NOMO-1 treated with DMSO at 0.1 percent for 48 hours (cell line): ENCODE measurements around the gene RPS27L.

ENCODE experiments used
- DNase-seq: peaks from one replicate; lab custom pipeline; 2025; ENCODE audit not compliant: unreplicated experiment; lab: John Stamatoyannopoulos, UW

RPS27L gene

DNA sequence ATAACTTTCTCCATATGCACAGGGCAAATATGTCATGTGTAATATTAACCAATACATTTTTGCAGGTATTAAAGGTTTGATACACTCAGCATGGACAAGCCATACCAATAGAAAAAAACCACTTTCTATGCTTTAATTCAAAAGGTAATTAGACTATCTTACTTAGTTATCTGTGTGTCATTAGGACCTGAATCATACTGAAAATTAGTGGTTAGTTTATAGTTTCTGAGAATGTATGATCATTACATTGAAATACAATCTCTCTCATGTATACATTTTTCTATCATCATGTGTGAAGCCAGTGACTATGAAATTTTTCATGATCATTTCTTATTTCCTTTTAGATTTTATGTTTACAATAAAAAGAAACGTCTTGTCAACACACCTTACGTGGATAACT lies 16.3 kb downstream of the RPS27L start:
- no peak for DNase-seq

- DNase-seq, result no peak
Measured at GRCh38 chr15:63136742-63137141, 20.5 kb downstream of the RPS27L start.

DNA sequence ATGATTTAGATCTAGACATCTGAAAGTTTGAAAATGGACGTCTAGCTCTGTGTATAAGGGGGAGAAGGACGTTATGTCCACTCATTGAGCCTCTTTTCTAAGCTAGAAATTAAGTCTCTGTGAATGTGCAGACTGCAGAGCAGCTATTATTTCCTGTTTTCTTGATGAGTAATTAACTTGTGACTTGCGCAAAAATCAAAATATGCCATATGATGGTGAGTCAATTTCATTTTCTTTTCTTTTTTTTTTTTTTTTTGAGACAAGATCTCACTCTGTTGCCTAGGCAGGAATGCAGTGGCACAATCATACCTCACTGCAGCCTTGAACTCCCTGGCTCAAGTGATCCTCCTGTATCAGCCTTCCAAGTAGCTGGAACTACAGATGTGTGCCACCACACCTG lies 21.5 kb downstream of the RPS27L start:
- DNase-seq, result peak; percentile 83

DNA sequence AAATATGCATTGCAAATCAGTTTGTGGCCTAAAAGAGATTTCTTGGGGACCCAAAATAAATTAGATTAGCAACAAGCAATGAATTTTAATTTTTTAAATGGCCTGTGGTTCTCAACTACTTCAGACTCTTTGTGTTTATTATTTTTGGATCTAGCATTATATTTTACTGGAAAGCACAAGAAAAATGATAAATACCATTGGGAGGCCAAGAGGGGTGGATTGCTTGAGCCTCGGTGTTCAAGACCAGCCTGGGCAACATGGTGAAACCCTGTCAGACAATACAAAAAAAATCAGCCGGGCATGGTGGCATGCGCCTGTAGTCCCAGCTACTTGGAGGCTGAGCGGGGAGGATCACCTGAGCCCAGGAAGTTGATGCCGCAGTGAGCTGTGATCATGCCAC lies 22.0 kb downstream of the RPS27L start:
- no peak for DNase-seq

GRCh38 chr15:63134245-63134985 lies 22.9 kb downstream of the RPS27L start:
- DNase-seq, result no peak

- no peak for DNase-seq
Measured at GRCh38 chr15:63133786-63134185, 23.5 kb downstream of the RPS27L start.

- DNase-seq, result no peak
Measured at GRCh38 chr15:63126726-63127125, 30.6 kb downstream of the RPS27L start.

DNA sequence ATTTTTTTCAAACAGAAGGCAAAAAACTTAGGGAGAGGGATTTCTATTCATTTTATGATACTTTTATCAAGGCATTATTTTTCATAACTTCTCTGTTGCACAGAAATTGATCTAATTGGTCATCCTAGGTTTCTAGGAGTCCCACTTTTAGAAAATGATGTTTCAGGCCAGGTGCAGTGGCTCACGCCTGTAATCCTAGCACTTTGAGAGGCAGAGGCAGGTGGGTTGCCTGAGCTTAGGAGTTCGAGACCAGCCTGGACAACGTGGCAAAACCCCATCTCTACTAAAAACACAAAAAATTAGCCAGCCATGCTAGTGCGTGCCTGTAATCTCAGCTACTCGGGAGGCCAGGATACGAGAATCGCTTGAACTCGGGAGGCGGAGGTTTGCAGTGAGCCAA lies 32.8 kb downstream of the RPS27L start:
- no peak for DNase-seq

- DNase-seq, result peak; percentile 74
Measured at GRCh38 chr15:63122002-63122875, 35.0 kb downstream of the RPS27L start.

GRCh38 chr15:63121382-63122001 lies 35.8 kb downstream of the RPS27L start, which contains the start of gene LACTB:
LACTB (plus strand) TSS chr15:63121861; CDS start chr15:63121872, 11 bp downstream.
- DNase-seq, result peak; percentile 86

DNA sequence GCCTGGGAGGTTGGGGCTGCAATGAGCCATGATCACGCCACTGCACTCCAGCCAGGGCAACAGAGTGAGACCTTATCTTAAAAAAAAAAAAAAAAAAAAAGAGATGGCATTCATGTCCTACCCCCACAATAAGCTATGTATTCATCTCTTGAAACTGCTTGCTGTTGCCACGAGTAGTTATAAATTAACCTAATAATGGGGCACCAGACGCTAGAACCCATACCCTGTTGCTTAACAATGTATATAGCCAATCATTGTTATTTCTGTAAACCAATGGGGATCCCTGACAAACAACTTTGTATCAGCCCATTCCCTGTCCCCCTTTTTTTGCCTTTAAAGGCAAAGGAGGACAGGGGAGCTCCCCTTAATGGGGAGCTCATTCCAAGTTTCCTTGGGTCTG lies 38.4 kb downstream of the RPS27L start:
- no peak for DNase-seq

DNA sequence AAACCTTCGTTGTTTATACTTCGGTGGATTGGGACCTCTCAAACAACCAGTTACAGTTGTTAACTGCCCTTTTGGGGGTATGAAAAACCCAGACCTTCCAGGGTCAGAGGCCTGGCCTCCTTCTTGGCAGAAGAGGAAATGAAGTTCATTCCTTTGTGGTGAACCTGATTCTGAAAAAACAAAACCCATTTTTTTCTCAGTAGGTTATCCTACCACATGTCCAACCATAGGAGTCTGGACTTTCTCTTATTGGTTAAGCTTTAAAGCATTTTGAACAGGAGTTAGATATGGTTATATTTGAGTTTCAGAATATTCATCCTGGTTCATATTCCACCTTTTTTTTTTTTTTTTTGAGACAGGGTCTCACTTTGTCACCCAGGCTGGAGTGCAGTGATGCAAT lies 42.8 kb downstream of the RPS27L start:
- DNase-seq, result no peak

- DNase-seq, result no peak
Measured at GRCh38 chr15:63112871-63113270, 44.4 kb downstream of the RPS27L start.

GRCh38 chr15:63111481-63111880 lies 45.8 kb downstream of the RPS27L start:
- DNase-seq, result no peak

- DNase-seq, result no peak
Measured at GRCh38 chr15:63110428-63111026, 46.8 kb downstream of the RPS27L start.

- DNase-seq, result no peak
Measured at GRCh38 chr15:63109920-63110319, 47.4 kb downstream of the RPS27L start.

DNA sequence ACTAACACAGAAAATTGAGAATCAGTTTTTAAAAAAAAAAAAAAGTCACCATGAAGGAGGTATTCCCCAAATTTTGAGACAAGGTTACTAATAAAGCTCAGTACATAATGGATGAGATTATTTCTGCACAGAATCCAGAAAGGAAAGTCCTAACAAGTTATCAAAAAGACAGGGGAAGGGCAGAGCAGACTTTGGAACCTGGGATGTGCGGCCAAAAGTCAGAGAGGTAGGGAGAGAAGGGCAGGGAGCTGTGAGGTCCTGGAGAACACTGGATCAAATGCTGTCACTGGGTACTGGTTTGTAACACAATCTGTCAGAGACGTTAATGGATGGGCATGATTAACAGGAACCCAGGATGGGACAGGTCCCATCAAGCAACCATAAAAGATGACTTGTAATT lies 47.8 kb downstream of the RPS27L start:
- no peak for DNase-seq

DNA sequence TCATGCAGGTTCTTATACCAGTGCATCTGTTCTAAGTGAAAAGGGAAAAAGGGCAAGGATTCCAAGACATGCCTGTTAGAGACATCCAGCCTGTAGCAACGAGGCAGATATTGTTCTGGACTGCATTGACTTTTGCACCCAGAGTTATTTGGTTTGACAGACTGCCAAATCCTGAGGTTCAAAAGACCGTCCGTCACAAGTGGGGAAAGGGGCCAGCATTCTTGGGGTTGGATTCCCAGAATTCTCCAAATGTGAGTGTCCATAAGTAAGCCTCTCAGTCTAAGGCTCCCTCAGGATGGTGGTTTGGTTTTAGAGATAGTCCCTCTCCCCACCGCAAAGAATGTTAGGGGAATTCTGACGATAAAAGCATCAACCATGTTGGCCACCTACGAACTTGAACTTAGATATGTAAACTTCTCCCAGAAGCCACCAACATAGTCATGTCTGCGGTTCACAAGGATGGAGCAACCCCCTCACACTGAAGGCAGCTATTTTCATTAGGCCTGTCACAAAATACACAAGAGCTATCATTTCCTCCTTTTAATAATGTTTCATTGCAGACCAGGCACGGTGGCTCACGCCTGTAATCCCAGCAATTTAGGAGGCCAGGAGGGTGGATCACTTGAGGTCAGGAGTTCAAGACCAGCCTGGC lies 49.3 kb downstream of the RPS27L start:
- peak; percentile 8 for DNase-seq

- peak; percentile 18 for DNase-seq
Measured at GRCh38 chr15:63105354-63105753, 51.9 kb downstream of the RPS27L start.

- peak; percentile 80 for DNase-seq
Measured at GRCh38 chr15:63104727-63105126, 52.5 kb downstream of the RPS27L start.

DNA sequence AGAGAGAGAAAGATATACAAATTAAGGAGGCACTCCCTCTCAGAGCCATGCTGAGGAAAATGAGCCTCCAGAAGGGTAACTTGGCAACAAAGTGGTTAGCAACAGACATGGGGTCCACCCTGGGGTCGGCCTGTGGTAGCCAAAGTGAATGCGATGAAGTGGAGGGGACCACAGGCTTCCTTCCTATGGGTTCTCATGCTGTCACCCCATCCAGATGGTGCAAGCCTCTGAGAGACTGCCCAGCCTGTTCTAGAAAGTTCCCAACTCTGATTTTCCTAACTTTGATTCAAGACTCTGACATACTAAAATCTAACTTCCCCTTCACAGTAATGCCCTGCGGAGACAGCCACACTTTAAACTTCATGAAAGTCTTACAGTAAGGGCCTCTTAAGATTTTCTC lies 53.9 kb downstream of the RPS27L start:
- DNase-seq, result no peak
